Lung (tissue), 12 donors: Measurements from ENCODE around the gene ADGRG6. TPM values are rescaled to one million over a fixed set of nuclear protein-coding genes. Genes with fewer than 3 reads are reported as not detected.
A peak's percentile ranks its signal among the peaks of the same experiment; 100 is the strongest.

ENCODE experiments used
- ATAC-seq: fragments of 200-7000 bp; cut with Tn5 transposase; one replicate; pipeline ENCODE4 v1.9.1; 2020; ENCODE audit warnings: moderate number of reproducible peaks; ENCODE audit not compliant: insufficient read depth, low FRiP score
- DNase-seq, 3 donors: peaks; one replicate each; pipeline ENCODE4 v3.0.0-alpha.2; 2013 to 2017
- H3K27ac ChIP-seq, 2 donors: one replicate each; pipeline ENCODE4 v1.5.1; 2013; ENCODE audit warnings: mild to moderate bottlenecking in 2 of 2, moderate library complexity in 2 of 2, control low read depth in 1 of 2, inconsistent platforms in 1 of 2, low read depth in 1 of 2, low read length in 1 of 2
- H3K27me3 ChIP-seq, 3 donors: one replicate each; pipeline ENCODE4 v1.5.1; 2013; ENCODE audit warnings: low read length in 2 of 3; ENCODE audit not compliant: control insufficient read depth in 3 of 3, insufficient read depth in 3 of 3
- H3K36me3 ChIP-seq, 4 donors: one replicate each; pipeline ENCODE4 v1.5.1; 2013; ENCODE audit warnings: low read length in 4 of 4, mild to moderate bottlenecking in 1 of 4, moderate library complexity in 1 of 4; ENCODE audit not compliant: control insufficient read depth in 4 of 4, insufficient read depth in 4 of 4
- H3K4me1 ChIP-seq, 5 donors: one replicate each; pipeline ENCODE4 v1.5.1; 2013; ENCODE audit warnings: low read length in 5 of 5, mild to moderate bottlenecking in 2 of 5, moderate library complexity in 1 of 5; ENCODE audit not compliant: control insufficient read depth in 5 of 5, insufficient read depth in 5 of 5
- H3K4me3 ChIP-seq: one replicate; pipeline ENCODE4 v1.5.1; 2013; ENCODE audit warnings: mild to moderate bottlenecking, control low read depth, moderate library complexity
- H3K9ac ChIP-seq, 2 donors: one replicate each; pipeline ENCODE4 v1.5.1; 2013; ENCODE audit warnings: low read length in 2 of 2, control low read depth in 1 of 2; ENCODE audit not compliant: insufficient read depth in 1 of 2
- H3K9me3 ChIP-seq, 4 donors: one replicate each; pipeline ENCODE4 v1.5.1; 2013; ENCODE audit warnings: low read length in 3 of 4, mild to moderate bottlenecking in 1 of 4, moderate library complexity in 1 of 4; ENCODE audit not compliant: control insufficient read depth in 4 of 4, insufficient read depth in 3 of 4
- CTCF ChIP-seq: IDR thresholded peaks from 2 replicates; pipeline ENCODE4 v1.5.1; 2012; ENCODE audit warnings: mild to moderate bottlenecking; ENCODE audit errors: control extremely low read depth, extremely low read depth
- WGBS, 2 donors: extraction: QIAGEN DNeasy Blood & Tissue Kit; methylation state at CpG; one replicate each; pipeline ENCODE4 v1.1.7; 2013; 5-methylcytosine and 5-hydroxymethylcytosine counted together
- polyA plus RNA-seq, 2 donors: library from polyadenylated mRNA; stranded (reverse); fragments of 200-250 nt; gene quantifications; one replicate each; pipeline ENCODE4 v1.2.1, GENCODE V29; 2013
- total RNA-seq, 2 donors: library from RNA; depleted of rRNA in 1 of 2; stranded (reverse); fragments of >200 nt in 1 of 2; gene quantifications; one replicate each; pipeline ENCODE4 v1.2.1, GENCODE V29; 2014 to 2021
- donor health status: control.
- donor health status: control.
- donor health status: Bipolar disorder and iron deficiency.
- donor health status: healthy.
- donor health status: DM: yes; HTN: yes; CAD: no.

ADGRG6 gene
- total and polyA plus RNA-seq, 4 donors: 6.4 to 177 (median 12.9) TPM

- H3K4me1 ChIP-seq: peaks cover 2 to 56% (median 22%) of the 10 kb centered on the region in 5 donors
- H3K9ac ChIP-seq: no peak overlapping the region
- H3K4me3 ChIP-seq: no peak overlapping the region
- WGBS, 2 donors: 74 to 81% methylated on average over 4 of the region's 4 CpGs
- ATAC-seq: no peak
- H3K27ac ChIP-seq: peak overlapping the region in 1 of 2 donors; percentile 22
- TF ChIP-seq CTCF: no peak
- DNase-seq: no peak
- H3K36me3 ChIP-seq: peaks cover 0 to 4% (median 2%) of the 10 kb centered on the region in 4 donors
- H3K9me3 ChIP-seq: no peaks in the 10 kb centered on the region
- H3K27me3 ChIP-seq: no peaks in the 10 kb centered on the region
Observed at GRCh38 chr6:142374091-142374770, 72.4 kb downstream of the ADGRG6 start.

GRCh38 chr6:142374965-142375733 is 73.3 kb downstream of the ADGRG6 start:
- Histone ChIP-seq H3K27ac (peak overlapping the region in 1 of 2 donors; percentile 6), H3K9ac (no peak overlapping the region), H3K4me3 (no peak overlapping the region), H3K27me3 (no peaks in the 10 kb centered on the region), H3K9me3 (no peaks in the 10 kb centered on the region), H3K4me1 (peaks cover 2 to 48% (median 22%) of the 10 kb centered on the region in 5 donors), H3K36me3 (peaks cover 0 to 3% (median under 1%) of the 10 kb centered on the region in 4 donors)
- WGBS, 2 donors: 26 to 66% methylated on average over 4 of the region's 4 CpGs
- DNase-seq (peak in 2 of 3 donors; percentile 58 to 59), ATAC-seq (peak; percentile 63)
- TF ChIP-seq CTCF: no peak

GRCh38 chr6:142376115-142376514 is 74.3 kb downstream of the ADGRG6 start:
- H3K4me1 ChIP-seq: peaks cover 2 to 46% (median 22%) of the 10 kb centered on the region in 5 donors
- peaks cover 0 to 3% (median 0%) of the 10 kb centered on the region in 4 donors for H3K36me3 ChIP-seq
- no peak for TF ChIP-seq CTCF
- DNase-seq (no peak), ATAC-seq (no peak)
- H3K27ac ChIP-seq: no peak overlapping the region
- H3K27me3 ChIP-seq: no peaks in the 10 kb centered on the region
- H3K9me3 ChIP-seq: no peaks in the 10 kb centered on the region
- 56 to 74% methylated on average over 2 of the region's 2 CpGs for WGBS, 2 donors
- H3K4me3 ChIP-seq: no peak overlapping the region
- no peak overlapping the region for H3K9ac ChIP-seq
